Body of pancreas (tissue), 4 donors: ENCODE data around the gene GALNT17.

Experiments used
- POLR2A ChIP-seq, 3 donors: fragments of 450-650 bp; IDR thresholded peaks; one replicate each; pipeline ENCODE4 v1.6.1; 2016; ENCODE audit warnings: antibody characterized with exemption in 3 of 3, mild to moderate bottlenecking in 2 of 3
- TF ChIP-seq, protein P1 (sequence below), 7 experiments: fragments of 450-650 bp in 4 of 7; fragments of 200-600 bp in 3 of 7; sonication (generic) in 3 of 7; IDR thresholded peaks; one replicate each; pipeline ENCODE4 v1.5.1; 2016 to 2019; ENCODE audit warnings: antibody characterized with exemption in 7 of 7

DNA sequence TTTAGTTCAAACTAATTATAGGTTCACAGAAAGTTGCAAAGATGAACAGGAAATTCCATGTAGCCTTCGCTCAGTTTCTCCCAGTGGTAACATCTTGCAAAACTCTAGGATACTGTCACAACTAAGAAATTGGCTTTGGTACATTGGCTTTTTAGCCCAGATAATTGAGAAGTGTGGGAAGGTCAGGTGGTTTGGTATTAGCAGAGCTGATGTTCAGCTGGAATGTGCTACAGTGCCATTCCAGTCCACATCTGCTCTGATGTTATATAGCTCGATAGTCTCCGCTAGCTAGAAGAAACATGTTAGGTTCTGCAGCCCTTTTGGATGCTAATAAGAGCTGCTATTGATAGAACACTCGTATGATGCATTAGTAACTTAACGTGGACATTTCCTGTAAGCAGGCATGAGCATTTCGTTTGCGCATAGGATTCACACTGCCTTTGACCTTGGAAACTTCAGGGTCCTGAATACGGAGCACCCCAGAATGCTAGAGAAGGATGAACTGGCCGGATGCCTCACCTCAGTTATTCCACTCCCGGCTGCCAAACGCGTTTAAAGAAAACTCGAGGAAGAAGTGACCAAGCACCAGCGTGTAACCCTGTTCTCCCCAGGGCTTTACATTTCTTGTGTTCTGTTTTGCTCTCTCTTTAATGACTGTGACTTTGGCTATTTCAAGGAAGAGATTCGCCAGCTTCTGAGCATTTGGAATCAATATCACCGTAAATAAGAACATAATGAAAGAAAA lies 271.4 kb downstream of the GALNT17 start:
- TF ChIP-seq, protein P1, sequence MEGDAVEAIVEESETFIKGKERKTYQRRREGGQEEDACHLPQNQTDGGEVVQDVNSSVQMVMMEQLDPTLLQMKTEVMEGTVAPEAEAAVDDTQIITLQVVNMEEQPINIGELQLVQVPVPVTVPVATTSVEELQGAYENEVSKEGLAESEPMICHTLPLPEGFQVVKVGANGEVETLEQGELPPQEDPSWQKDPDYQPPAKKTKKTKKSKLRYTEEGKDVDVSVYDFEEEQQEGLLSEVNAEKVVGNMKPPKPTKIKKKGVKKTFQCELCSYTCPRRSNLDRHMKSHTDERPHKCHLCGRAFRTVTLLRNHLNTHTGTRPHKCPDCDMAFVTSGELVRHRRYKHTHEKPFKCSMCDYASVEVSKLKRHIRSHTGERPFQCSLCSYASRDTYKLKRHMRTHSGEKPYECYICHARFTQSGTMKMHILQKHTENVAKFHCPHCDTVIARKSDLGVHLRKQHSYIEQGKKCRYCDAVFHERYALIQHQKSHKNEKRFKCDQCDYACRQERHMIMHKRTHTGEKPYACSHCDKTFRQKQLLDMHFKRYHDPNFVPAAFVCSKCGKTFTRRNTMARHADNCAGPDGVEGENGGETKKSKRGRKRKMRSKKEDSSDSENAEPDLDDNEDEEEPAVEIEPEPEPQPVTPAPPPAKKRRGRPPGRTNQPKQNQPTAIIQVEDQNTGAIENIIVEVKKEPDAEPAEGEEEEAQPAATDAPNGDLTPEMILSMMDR (IDR thresholded peaks at IDR 0.05) = no peak
- TF ChIP-seq POLR2A (IDR thresholded peaks at IDR 0.05) = no peak
